Measurements from ENCODE around the gene PPP5C. TPM values are rescaled to one million over a fixed set of nuclear protein-coding genes. Genes with fewer than 3 reads are reported as not detected.
"Not testable (repeated sequence)": the region's sequence is repeated elsewhere in the genome, so short reads cannot be mapped to it uniquely, and the experiment has no call there.

PPP5C gene
- total RNA-seq, 2 experiments from 2014 or later: 105 to 118 TPM

- no peaks in the 10 kb centered on the region; the same call in 1 of the 2 replicates for H3K9me3 ChIP-seq (ENCODE audit: low read length)
- H3K27ac ChIP-seq (ENCODE audit: low read depth, low read length, poor library complexity, severe bottlenecking): no peak overlapping the region
- no peaks in the 10 kb centered on the region for H4K20me1 ChIP-seq (ENCODE audit: insufficient read depth, low read length)
- BruUV-seq (replicated peaks): no TSS peak
- no peaks in the 10 kb centered on the region for H3K4me1 ChIP-seq (ENCODE audit: insufficient read depth, low read length, poor library complexity, severe bottlenecking)
- POLR2A ChIA-PET: no interaction called here
- H3K9me2 ChIP-seq (ENCODE audit: insufficient read depth, low read length): no peaks in the 10 kb centered on the region
- no peaks in the 10 kb centered on the region for H3K36me3 ChIP-seq (ENCODE audit: insufficient read depth, low read length)
- CTCF ChIA-PET (ENCODE audit: unreplicated experiment): no interaction called here
- TF ChIP-seq EZH2phosphoT487 (IDR thresholded peaks at IDR 0.05; ENCODE audit: borderline replicate concordance, low read depth, low read length): no peak
- intact Hi-C loops (cut with micrococcal nuclease; ENCODE audit: unreplicated experiment): no loop called here
- DNase-seq (ENCODE audit: low spot score): no peak
- H2AFZ ChIP-seq (ENCODE audit: low read length): no peak overlapping the region
- no peak overlapping the region for H3K4me2 ChIP-seq (ENCODE audit: low read length)
- no peaks in the 10 kb centered on the region for H3K79me2 ChIP-seq (ENCODE audit: insufficient read depth, low read depth, low read length)
- no peak overlapping the region for H3K4me3 ChIP-seq (ENCODE audit: low read depth, low read length, poor library complexity, severe bottlenecking)
These were observed 25.2 kb upstream of the PPP5C start for GRCh38 chr19:46321653-46322052.

GRCh38 chr19:46323227-46323626 lies 23.7 kb upstream of the PPP5C start:
- H2AFZ ChIP-seq (ENCODE audit: low read length); BruUV-seq (replicated peaks); H4K20me1 ChIP-seq (ENCODE audit: insufficient read depth, low read length); intact Hi-C loops (cut with micrococcal nuclease; ENCODE audit: unreplicated experiment); H3K9me2 ChIP-seq (ENCODE audit: insufficient read depth, low read length); H3K4me1 ChIP-seq (ENCODE audit: insufficient read depth, low read length, poor library complexity, severe bottlenecking); H3K4me3 ChIP-seq (ENCODE audit: low read depth, low read length, poor library complexity, severe bottlenecking); CTCF ChIA-PET (ENCODE audit: unreplicated experiment); H3K27ac ChIP-seq (ENCODE audit: low read depth, low read length, poor library complexity, severe bottlenecking); DNase-seq (ENCODE audit: low spot score); H3K4me2 ChIP-seq (ENCODE audit: low read length); H3K79me2 ChIP-seq (ENCODE audit: insufficient read depth, low read depth, low read length); H3K36me3 ChIP-seq (ENCODE audit: insufficient read depth, low read length): not testable (repeated sequence)
- H3K9me3 ChIP-seq (ENCODE audit: low read length): peaks cover 10% of the 10 kb centered on the region
- POLR2A ChIA-PET: interaction anchor here (0.7 kb wide), 1 partner anchor 45 kb away, joined by 3 read pairs; no protein-coding TSS in a partner anchor

GRCh38 chr19:46324277-46324676 lies 22.6 kb upstream of the PPP5C start:
- H3K9me2 ChIP-seq (ENCODE audit: insufficient read depth, low read length): no peaks in the 10 kb centered on the region
- no peak overlapping the region for H3K4me2 ChIP-seq (ENCODE audit: low read length)
- POLR2A ChIA-PET: interaction anchor here (0.6 kb wide), 1 partner anchor 23 kb away, joined by 3 read pairs; the partner anchor contains the start of gene PPP5C
- H3K27ac ChIP-seq (ENCODE audit: low read depth, low read length, poor library complexity, severe bottlenecking): no peak overlapping the region
- no peaks in the 10 kb centered on the region for H3K79me2 ChIP-seq (ENCODE audit: insufficient read depth, low read depth, low read length)
- no peak for DNase-seq (ENCODE audit: low spot score)
- H3K4me3 ChIP-seq (ENCODE audit: low read depth, low read length, poor library complexity, severe bottlenecking): no peak overlapping the region
- TF ChIP-seq EZH2phosphoT487 (IDR thresholded peaks at IDR 0.05; ENCODE audit: borderline replicate concordance, low read depth, low read length) (no peak), CTCF (conservative IDR thresholded peaks at IDR 0.05; ENCODE audit: low read length) (no peak)
- BruUV-seq (replicated peaks): no TSS peak
- no peaks in the 10 kb centered on the region for H3K36me3 ChIP-seq (ENCODE audit: insufficient read depth, low read length)
- H3K4me1 ChIP-seq (ENCODE audit: insufficient read depth, low read length, poor library complexity, severe bottlenecking): no peaks in the 10 kb centered on the region
- CTCF ChIA-PET (ENCODE audit: unreplicated experiment): no interaction called here
- no peaks in the 10 kb centered on the region for H4K20me1 ChIP-seq (ENCODE audit: insufficient read depth, low read length)
- H3K9me3 ChIP-seq (ENCODE audit: low read length): peaks cover 11% of the 10 kb centered on the region
- no peak overlapping the region for H2AFZ ChIP-seq (ENCODE audit: low read length)
- intact Hi-C loops (cut with micrococcal nuclease; ENCODE audit: unreplicated experiment): no loop called here

GRCh38 chr19:46326608-46327007 lies 20.3 kb upstream of the PPP5C start:
- intact Hi-C loops (cut with micrococcal nuclease; ENCODE audit: unreplicated experiment): no loop called here
- ChIA-PET CTCF (ENCODE audit: unreplicated experiment) (no interaction called here), POLR2A (no interaction called here)
- Histone ChIP-seq H3K4me3 (ENCODE audit: low read depth, low read length, poor library complexity, severe bottlenecking) (no peak overlapping the region), H3K9me2 (ENCODE audit: insufficient read depth, low read length) (no peaks in the 10 kb centered on the region), H4K20me1 (ENCODE audit: insufficient read depth, low read length) (no peaks in the 10 kb centered on the region), H3K4me1 (ENCODE audit: insufficient read depth, low read length, poor library complexity, severe bottlenecking) (no peaks in the 10 kb centered on the region), H3K36me3 (ENCODE audit: insufficient read depth, low read length) (no peaks in the 10 kb centered on the region), H3K27ac (ENCODE audit: low read depth, low read length, poor library complexity, severe bottlenecking) (no peak overlapping the region), H3K9me3 (ENCODE audit: low read length) (peaks cover 11% of the 10 kb centered on the region), H3K4me2 (ENCODE audit: low read length) (no peak overlapping the region), H3K79me2 (ENCODE audit: insufficient read depth, low read depth, low read length) (no peaks in the 10 kb centered on the region), H2AFZ (ENCODE audit: low read length) (no peak overlapping the region)
- BruUV-seq (replicated peaks): no TSS peak
- DNase-seq (ENCODE audit: low spot score): no peak
- no peak for TF ChIP-seq CTCF (conservative IDR thresholded peaks at IDR 0.05; ENCODE audit: low read length)
- no peak for TF ChIP-seq EZH2phosphoT487 (IDR thresholded peaks at IDR 0.05; ENCODE audit: borderline replicate concordance, low read depth, low read length)

Measured in OCI-LY7 (cell line).